Measurements from ENCODE around the gene TAAR8. TPM values are rescaled to one million over a fixed set of nuclear protein-coding genes. Genes with fewer than 3 reads are reported as not detected.

Gene TAAR8
- total and polyA plus RNA-seq, 2 of the 13 experiments (the other 11 are each of a cell fraction or from before 2014, with no cell fraction given) = 0.07 TPM; not detected in 1

- FAIRE-seq (no peak), DNase-seq (ENCODE audit: low spot score) (no peak), ATAC-seq (no peak)
- no peak overlapping the region for H2AFZ ChIP-seq (ENCODE audit: low read length)
- no peak overlapping the region for H3K27ac ChIP-seq (ENCODE audit: extremely low read length, insufficient read depth, low read length)
- no peaks in the 10 kb centered on the region for H3K9me3 ChIP-seq (ENCODE audit: low read length)
- no peaks in the 10 kb centered on the region for H4K20me1 ChIP-seq (ENCODE audit: insufficient read depth, low read length)
- intact Hi-C loops (cut with micrococcal nuclease; ENCODE audit: unreplicated experiment) (no loop called here), in situ Hi-C loops (cut with HindIII; ENCODE audit: extremely low pct_ligation_motif_present, low pct_unique_long_range_greater_than_20kb) (no loop called here)
- no peaks in the 10 kb centered on the region for H3K4me1 ChIP-seq (ENCODE audit: insufficient read depth, low read length)
- ChIA-PET POLR2A (no interaction called here), CTCF (ENCODE audit: low intra/inter-chr PET ratio, low total read pairs) (no interaction called here)
- no peaks in the 10 kb centered on the region for H3K79me2 ChIP-seq (ENCODE audit: insufficient read depth, low read length)
- no peaks in the 10 kb centered on the region for H3K27me3 ChIP-seq (ENCODE audit: control insufficient read depth in 1 of 2, insufficient read depth in 2 of 2, low read length in 2 of 2)
- H3K4me2 ChIP-seq (ENCODE audit: low read depth, low read length) = no peak overlapping the region
- H3K36me3 ChIP-seq (replicated peaks in 1 of 2; ENCODE audit: control insufficient read depth in 1 of 2, insufficient read depth in 2 of 2, low read length in 2 of 2) = no peaks in the 10 kb centered on the region
- no peak overlapping the region for H3K9ac ChIP-seq (ENCODE audit: insufficient read depth, low read depth, low read length)
- no peak overlapping the region for H3K4me3 ChIP-seq (replicated peaks in 1 of 3; ENCODE audit: insufficient read depth in 1 of 3, low read depth in 2 of 3, low read length in 3 of 3)
- no TSS peak for BruUV-seq (replicated peaks)
- WGBS (ENCODE audit: low lambda C conversion rate) = 48% methylated on average over 4 of the region's 4 CpGs
- TF ChIP-seq, protein P1, sequence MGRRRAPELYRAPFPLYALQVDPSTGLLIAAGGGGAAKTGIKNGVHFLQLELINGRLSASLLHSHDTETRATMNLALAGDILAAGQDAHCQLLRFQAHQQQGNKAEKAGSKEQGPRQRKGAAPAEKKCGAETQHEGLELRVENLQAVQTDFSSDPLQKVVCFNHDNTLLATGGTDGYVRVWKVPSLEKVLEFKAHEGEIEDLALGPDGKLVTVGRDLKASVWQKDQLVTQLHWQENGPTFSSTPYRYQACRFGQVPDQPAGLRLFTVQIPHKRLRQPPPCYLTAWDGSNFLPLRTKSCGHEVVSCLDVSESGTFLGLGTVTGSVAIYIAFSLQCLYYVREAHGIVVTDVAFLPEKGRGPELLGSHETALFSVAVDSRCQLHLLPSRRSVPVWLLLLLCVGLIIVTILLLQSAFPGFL (CRISPR knock-in tag; IDR thresholded peaks at IDR 0.05) = no peak
- TF ChIP-seq JUND (CRISPR knock-in tag; IDR thresholded peaks at IDR 0.05) = no peak
- no peak for TF ChIP-seq ZNF891 (CRISPR knock-in tag; IDR thresholded peaks at IDR 0.05)
- no peak for TF ChIP-seq ZNF646 (CRISPR knock-in tag; IDR thresholded peaks at IDR 0.05)
- no peak for TF ChIP-seq ZIK1 (CRISPR knock-in tag; IDR thresholded peaks at IDR 0.05; ENCODE audit: borderline replicate concordance, low read depth)
- TF ChIP-seq, protein P2, sequence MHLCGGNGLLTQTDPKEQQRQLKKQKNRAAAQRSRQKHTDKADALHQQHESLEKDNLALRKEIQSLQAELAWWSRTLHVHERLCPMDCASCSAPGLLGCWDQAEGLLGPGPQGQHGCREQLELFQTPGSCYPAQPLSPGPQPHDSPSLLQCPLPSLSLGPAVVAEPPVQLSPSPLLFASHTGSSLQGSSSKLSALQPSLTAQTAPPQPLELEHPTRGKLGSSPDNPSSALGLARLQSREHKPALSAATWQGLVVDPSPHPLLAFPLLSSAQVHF (CRISPR knock-in tag; IDR thresholded peaks at IDR 0.05) = no peak
- TF ChIP-seq ARNT (IDR thresholded peaks at IDR 0.05) = no peak
- TF ChIP-seq ZNF431 (CRISPR knock-in tag; IDR thresholded peaks at IDR 0.05; ENCODE audit: borderline replicate concordance, low read depth) = no peak
- no peak for TF ChIP-seq POGZ (CRISPR knock-in tag; IDR thresholded peaks at IDR 0.05)
- no peak for TF ChIP-seq ARID2 (CRISPR knock-in tag; IDR thresholded peaks at IDR 0.05; ENCODE audit: borderline replicate concordance)
- no peak for TF ChIP-seq PRDM4 (CRISPR knock-in tag; IDR thresholded peaks at IDR 0.05; ENCODE audit: borderline replicate concordance)
- no peak for TF ChIP-seq RORA (CRISPR knock-in tag; IDR thresholded peaks at IDR 0.05)
These were observed 3.6 kb upstream of the TAAR8 start for GRCh38 chr6:132548746-132549463.

All from HepG2 (cell line).